Measurements from ENCODE around the gene FXN. TPM values are rescaled to one million over a fixed set of nuclear protein-coding genes. Genes with fewer than 3 reads are reported as not detected.

FXN gene
- total RNA-seq, 4 donors from 2014 or later, result 2.3 to 11.1 (median 5.6) TPM

DNA sequence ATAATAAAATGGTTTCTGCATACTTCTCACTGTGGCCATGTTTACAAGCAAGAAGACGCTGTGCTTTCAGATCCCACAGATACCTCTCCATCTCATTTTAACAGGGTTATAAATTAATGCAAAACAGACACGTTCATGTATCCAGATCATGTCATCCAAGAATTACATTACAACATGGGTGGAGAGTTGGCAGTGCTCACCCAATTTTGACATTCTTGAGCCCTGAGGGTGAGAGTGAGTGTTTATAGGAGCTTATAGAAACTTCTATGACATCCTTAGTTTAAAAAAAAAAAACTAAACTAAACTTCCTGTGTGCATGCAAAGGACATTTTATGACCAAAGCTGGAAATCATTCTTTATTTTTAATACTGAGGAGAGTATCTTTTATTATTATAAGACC lies 30.7 kb upstream of the FXN start:
- H3K27ac ChIP-seq, result no peak overlapping the region

GRCh38 chr9:69009708-69010107 lies 25.8 kb upstream of the FXN start:
- 31% methylated on average over 1 of the region's 1 CpG for WGBS
- Histone ChIP-seq H3K36me3 (no peaks in the 10 kb centered on the region), H3K9me3 (no peaks in the 10 kb centered on the region), H3K4me3 (no peak overlapping the region), H3K27ac (no peak overlapping the region), H3K4me1 (no peaks in the 10 kb centered on the region), H3K27me3 (peaks cover 33% of the 10 kb centered on the region)
- TF ChIP-seq POLR2A (IDR thresholded peaks at IDR 0.05) (no peak), POLR2AphosphoS5 (IDR thresholded peaks at IDR 0.05) (no peak), EP300 (IDR thresholded peaks at IDR 0.05) (no peak), CTCF (IDR thresholded peaks at IDR 0.05) (no peak)
- no peak for DNase-seq (ENCODE audit: low spot score in 2 of 2)

More for the DNA sequence above, 30.7 kb upstream of the FXN start:
- Histone ChIP-seq H3K9me3 (no peaks in the 10 kb centered on the region), H3K27me3 (peaks cover 41% of the 10 kb centered on the region), H3K4me1 (no peaks in the 10 kb centered on the region), H3K4me3 (no peak overlapping the region), H3K36me3 (no peaks in the 10 kb centered on the region)
- no peak for TF ChIP-seq CTCF (IDR thresholded peaks at IDR 0.05)
- no peak for TF ChIP-seq EP300 (IDR thresholded peaks at IDR 0.05)
- TF ChIP-seq POLR2A (IDR thresholded peaks at IDR 0.05), result no peak
- no peak for TF ChIP-seq POLR2AphosphoS5 (IDR thresholded peaks at IDR 0.05)
- WGBS, result 12% methylated on average over 2 of the region's 2 CpGs
- DNase-seq (ENCODE audit: low spot score in 2 of 2), result no peak

DNA sequence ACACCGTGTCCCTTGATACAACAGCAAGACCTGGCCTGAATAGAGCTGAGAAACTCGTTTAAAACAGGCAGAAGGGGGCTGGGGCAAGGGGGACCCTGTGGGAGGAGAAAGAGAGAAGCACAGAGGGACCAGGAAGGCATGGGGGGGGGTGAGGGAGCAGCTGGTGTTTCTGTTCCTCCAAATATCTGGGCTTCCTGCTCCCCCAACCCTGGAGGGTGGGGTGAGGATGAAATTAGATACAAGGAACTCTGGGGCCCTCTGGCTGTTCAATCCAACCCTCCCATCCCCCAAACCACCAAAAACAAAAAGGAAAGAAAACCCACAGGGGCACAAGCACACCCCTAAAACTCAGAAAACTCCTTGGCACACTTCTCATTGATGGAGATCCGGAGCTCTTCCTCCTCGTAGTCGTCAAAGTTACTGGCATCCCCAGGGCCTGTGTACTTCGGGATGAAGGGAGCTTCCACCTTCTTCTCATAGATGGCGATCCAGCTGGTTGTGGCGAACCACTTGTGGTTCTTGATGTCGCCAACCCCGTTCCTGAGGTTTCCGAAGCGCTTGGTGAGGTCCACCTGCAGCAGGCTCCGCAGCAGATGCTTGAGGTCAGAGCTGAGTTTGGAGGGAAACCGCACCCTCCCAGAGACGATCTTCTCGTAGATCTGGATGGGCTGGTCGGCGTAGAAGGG lies 22.7 kb upstream of the FXN start:
- 73% methylated on average over 17 of the region's 18 CpGs for WGBS
- Histone ChIP-seq H3K36me3 (no peaks in the 10 kb centered on the region), H3K27ac (no peak overlapping the region), H3K9me3 (no peaks in the 10 kb centered on the region), H3K4me1 (no peaks in the 10 kb centered on the region), H3K27me3 (peaks cover 16% of the 10 kb centered on the region), H3K4me3 (no peak overlapping the region)
- no peak for DNase-seq (ENCODE audit: low spot score in 2 of 2)
- TF ChIP-seq POLR2A (IDR thresholded peaks at IDR 0.05), result no peak
- no peak for TF ChIP-seq CTCF (IDR thresholded peaks at IDR 0.05)
- TF ChIP-seq EP300 (IDR thresholded peaks at IDR 0.05), result no peak
- TF ChIP-seq POLR2AphosphoS5 (IDR thresholded peaks at IDR 0.05), result no peak

- Histone ChIP-seq H3K4me1 (no peaks in the 10 kb centered on the region), H3K9me3 (no peaks in the 10 kb centered on the region), H3K27ac (no peak overlapping the region), H3K27me3 (peaks cover 14% of the 10 kb centered on the region), H3K36me3 (no peaks in the 10 kb centered on the region), H3K4me3 (no peak overlapping the region)
- DNase-seq (ENCODE audit: low spot score in 2 of 2), result no peak
- TF ChIP-seq POLR2A (IDR thresholded peaks at IDR 0.05), result no peak
- TF ChIP-seq EP300 (IDR thresholded peaks at IDR 0.05), result no peak
- TF ChIP-seq CTCF (IDR thresholded peaks at IDR 0.05), result no peak
- 97% methylated on average over 26 of the region's 26 CpGs for WGBS
Observed at GRCh38 chr9:69013382-69013727, 22.2 kb upstream of the FXN start.

DNA sequence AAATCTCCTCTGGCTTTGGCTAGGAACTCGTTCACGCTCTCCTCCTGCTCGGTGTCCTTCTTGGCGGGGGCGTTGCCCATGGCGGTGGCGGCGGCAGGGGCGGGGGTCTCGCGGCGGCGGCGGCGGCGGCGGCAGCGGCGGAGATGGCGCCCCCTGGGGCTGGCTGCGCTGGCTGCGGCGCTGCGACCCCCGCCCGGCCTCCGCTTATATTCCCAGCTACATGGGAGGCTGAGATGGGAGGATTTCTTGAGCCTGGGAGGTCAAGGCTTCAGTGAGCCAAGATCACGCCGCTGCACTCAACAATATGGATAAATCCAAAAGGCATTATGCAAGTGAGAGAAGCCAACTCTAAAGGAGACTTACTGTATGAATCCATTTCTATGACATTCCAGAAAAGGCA lies 21.5 kb upstream of the FXN start, which contains the start of gene PRKACG:
Gene PRKACG (minus strand): TSS at position 101 of the 400 bp plus-strand sequence. CDS start 21 bp downstream, at position 80.
- Histone ChIP-seq H3K27me3 (peaks cover 14% of the 10 kb centered on the region), H3K27ac (no peak within 1 kb of the TSS), H3K36me3 (no peaks in the 10 kb centered on the region), H3K4me1 (no peaks in the 10 kb centered on the region), H3K4me3 (no peak within 1 kb of the TSS), H3K9me3 (no peaks in the 10 kb centered on the region)
- TF ChIP-seq POLR2A (IDR thresholded peaks at IDR 0.05), result no peak
- TF ChIP-seq POLR2AphosphoS5 (IDR thresholded peaks at IDR 0.05), result no peak
- no peak for TF ChIP-seq EP300 (IDR thresholded peaks at IDR 0.05)
- TF ChIP-seq CTCF (IDR thresholded peaks at IDR 0.05), result no peak
- WGBS, result 98% methylated on average over 29 of the region's 29 CpGs
- DNase-seq (ENCODE audit: low spot score in 2 of 2), result no peak
